NOMO-1 treated with DMSO at 0.1 percent for 48 hours (cell line): ENCODE data around the gene TAF3.
"Not testable (repeated sequence)": the region's sequence is repeated elsewhere in the genome, so short reads cannot be mapped to it uniquely, and the experiment has no call there.

Experiments
- DNase-seq: peaks from one replicate; lab custom pipeline; 2025; ENCODE audit not compliant: unreplicated experiment; lab: John Stamatoyannopoulos, UW

The TAF3 gene

DNA sequence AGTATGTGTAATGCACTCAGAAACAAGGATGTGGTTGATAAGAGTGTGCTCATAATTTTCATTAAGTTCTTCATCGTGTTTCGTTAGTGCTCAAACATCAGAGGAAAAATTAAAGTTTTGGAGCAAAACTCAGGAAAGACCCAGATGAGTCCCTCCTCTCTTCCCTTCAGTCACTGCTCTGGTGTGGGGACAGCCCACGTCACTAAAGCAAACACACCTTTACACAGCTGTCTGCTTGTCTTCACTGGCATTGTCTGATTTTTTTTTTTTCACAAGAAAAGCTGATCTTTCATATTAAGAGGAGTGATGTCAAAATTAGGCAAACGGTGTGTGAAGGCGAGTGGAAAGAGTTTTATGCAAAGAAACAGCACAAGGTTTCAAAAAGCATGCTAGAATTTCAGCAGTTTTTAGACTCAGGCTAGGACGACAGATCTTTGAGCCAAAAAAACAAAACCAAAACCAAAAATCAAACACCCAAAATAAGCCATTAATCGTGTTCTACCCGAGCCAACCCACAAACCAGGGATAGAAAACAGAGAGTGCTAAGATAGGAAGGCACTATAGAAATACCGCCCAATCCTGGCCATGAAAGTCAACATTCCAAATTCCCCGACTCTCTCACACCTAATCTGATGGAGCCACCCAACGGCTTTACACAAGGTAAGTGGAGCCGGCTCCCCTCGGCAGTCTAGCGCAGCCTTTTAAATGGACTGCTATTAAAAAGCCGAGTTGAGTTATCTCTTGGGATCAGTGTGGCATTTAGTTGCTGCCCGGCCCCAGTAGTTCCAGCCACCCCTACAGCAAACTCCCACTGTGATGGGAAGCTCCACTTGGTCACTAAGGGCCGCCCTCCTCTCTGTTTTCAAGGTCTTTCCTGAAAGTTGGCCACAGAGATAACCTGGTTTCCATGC, 208.3 kb downstream of the TAF3 start:
- no peak for DNase-seq

DNA sequence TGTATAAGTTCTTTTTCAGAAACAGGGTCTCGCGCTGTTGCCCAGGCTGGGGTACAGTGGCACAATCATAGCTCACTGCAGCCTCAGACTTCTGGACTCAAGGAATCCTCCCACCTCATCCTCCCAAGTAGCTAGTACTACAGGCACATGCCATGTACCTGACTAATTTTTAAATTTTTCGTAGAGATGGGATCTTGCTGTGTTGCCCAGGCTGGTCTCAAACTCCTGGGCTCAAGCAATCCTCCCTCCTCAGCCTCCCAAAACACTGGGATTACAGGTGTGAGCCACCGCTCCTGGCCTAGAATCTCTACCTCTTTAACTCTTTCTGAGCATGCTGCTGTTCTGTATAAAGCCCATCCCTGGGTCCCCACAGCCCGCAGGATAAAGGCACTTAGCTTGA, 212.9 kb downstream of the TAF3 start:
- DNase-seq, result not testable (repeated sequence)

DNA sequence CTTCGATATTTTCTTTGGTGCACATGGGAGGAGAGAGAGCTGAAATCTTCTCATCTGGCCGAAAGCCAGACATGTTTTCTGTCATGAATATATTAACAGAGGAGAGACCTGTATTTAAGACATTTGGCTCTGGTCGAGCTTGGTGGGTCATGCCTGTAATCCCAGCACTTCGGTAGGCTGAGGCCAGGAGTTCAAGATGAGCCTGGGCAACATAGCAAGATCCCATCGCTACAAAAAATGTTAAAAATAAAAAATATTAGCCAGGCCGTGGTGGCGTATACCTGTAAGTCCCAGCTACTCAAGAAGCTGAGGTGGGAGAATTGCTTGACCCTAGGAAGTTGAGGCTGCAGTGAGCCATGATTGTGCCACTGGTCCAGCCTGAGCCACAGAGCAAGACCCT, 214.3 kb downstream of the TAF3 start:
- DNase-seq, result no peak

DNA sequence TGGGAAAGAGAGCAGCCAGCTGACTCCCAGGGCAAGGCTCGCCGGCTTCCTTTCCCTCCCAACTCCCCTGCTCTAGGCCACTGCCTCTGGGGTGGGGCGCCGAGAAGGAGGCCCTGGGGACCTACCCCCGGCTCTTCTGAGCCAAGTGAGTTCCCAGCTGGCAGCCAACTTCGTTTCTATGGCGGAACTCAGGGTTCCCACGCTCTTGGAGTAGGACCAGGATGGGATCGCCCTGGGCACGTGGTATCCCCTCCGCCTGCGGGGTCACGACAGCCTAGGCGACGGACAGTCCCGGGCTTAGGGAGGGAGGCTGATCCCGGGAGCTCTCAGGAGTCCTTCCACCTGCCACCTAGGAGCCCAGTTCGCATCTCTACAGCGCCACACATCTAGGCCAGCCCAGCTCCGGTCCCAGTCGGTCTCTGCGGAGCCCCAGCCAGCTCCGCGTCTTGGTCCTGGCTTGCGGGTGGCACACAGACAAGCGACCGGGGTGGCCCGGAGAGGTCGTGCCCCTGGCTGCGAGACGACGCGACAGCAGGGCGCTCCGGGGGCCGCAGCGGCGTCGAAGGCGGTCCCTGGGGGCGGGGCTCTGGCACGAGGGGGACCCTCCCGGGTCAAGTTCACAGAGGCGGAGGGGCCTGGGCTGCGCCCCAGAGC, 215.6 kb downstream of the TAF3 start:
- no peak for DNase-seq

DNA sequence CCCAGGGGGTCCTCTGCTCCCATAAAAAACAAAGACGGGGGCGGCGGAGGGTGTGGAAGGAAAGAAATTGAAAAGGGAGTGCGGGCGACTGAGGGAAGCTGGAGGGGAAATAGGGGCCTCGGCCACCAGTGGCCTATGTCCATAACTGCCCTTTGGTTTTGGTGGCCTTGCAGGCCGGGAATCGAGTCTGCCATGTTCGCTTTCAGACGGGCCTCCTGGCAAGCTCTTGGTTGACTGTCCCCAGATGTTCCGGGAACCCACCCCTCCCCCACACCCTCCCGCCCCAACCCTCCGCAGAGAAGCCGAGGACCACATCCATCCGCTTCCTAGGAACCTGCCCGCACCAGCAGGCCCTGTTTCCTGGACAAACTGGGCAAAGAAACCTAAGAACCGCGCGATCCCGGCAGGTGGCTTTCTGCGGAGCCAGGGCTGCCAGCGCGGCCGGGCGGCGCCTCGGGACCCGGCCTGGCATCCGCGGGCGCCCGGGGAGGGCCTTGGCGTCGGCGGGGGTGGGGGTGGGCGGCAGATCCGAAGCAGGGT, 216.2 kb downstream of the TAF3 start:
- DNase-seq, result no peak

DNA sequence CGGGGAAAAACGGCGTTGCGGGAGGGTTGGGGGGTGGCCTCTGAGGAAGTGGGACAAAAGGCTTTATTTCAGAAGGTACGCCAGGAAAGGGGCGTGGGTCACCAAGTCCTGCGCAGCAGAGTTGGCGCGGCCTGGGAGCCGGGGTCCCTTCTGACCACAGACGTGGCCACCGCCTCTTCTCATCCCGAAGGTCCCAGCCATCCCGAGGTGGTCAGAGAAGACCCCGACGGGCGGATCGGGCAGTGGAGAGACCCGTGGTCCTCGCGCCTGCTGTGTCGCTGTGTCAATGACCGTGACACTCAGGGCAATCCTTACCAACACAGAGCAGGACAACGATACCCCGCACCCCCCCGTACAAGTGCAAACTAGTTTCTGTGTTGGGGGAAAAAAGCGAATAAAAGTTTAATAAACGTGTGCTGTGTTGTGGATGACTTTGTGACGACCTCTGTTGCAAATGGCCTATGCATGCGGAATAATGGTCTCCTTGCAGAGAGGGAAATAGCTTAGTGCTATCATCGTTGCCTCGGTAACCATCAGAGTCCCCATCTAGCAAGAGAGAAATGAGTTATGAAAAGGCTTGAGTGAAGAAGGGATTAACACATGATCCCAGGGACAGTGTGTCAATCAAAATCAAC, 216.8 kb downstream of the TAF3 start:
- DNase-seq, result no peak

DNA sequence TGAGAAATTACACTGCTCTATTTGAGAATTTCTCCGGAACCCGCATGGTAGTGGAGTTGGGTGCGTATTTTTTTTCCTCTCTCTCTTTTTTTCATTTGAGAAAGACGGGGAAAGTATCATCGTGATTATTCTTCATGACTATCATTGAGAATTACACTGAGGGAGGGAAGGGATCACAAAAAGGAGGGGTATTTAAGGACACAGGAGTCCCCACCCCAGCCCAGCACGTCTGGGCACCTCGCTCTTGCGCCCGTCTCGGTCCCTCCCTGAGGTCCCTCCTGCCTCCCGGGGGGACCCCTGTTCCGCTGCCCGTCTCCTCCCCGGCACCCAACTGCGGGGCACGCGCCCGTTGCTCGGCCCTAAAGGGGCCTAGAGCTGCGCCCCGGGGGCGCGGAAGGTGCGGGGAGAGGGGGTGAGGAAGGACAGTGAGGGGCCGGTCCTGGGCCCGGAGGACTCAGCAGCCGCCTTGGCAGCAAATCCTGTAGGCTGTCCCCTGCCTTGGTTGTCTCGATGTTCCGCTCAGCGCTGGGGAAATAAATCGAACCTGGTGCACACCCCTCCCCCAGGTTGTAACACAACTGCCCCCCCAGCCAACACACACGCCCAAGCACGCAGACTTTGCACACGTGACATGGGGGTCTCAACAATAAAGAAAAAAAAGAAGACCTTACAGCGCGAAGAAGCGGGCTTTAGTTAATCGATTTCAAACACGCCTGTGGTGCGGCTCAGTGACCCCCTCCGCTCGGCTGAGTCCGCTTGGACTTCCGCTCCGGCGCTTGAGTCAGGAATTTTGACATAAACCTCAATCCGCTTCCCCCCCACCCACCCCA, 217.6 kb downstream of the TAF3 start:
- no peak for DNase-seq

DNA sequence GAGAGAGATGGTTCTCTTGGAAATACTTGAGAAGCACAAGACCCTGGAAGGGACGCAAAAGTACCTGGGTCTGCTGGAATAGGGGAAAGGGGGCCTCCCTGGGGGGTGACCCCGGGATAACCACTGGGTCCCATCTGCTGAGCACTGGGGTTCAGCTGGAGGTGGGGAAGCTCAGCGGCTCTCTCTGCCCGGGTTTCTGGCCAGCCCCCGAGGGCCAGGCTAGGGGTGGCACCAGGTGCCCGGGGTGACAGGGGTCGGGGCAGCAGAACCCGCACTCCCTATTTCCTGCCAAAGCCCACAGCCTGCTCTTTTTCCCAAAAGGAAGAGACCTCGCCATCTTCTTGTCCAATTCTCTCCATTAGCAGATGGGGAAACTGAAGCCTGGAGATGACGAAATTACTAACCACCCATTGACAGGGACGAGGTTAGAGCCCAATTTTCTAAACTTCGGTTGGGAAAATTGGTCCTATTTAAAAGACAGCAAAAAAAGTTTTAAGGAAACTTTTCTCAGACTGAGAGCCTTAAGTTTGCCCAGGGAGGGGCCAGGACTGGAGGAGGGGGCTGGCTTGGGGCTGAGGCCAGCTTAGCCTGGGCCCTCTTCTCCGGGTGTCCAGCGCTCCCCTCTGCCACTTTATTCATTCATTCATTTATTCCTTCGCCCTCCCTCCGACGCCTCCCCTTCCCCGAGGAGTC, 218.3 kb downstream of the TAF3 start:
- no peak for DNase-seq

DNA sequence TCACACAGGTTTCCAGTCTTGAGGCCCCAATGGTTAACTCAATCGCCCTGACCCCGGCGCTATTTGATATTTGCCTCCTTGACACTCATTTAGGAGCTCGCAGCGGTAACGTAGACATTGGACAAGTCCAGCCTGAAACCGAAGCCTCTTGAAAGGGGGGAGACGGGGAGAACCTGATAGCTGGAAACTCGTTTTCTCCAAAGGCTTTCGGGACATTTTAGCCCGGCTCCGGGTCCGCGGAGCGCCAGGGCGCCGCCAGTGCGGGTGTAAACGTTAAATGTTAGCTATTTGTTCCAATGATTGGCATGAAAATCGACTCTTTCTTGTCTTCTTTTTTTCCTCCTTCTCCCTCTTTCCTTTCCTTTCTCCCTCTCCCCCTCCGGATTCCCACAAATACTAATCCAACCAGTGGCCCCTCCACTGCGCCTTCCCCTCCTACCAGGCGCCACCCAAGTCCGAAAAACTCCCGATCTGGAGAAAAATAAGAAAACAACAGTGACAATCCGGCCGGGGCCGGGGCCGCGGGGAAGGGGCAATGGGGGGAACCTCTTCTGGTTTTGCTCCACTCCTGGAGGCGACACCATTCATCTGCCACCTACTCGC, 219.0 kb downstream of the TAF3 start:
- no peak for DNase-seq

DNA sequence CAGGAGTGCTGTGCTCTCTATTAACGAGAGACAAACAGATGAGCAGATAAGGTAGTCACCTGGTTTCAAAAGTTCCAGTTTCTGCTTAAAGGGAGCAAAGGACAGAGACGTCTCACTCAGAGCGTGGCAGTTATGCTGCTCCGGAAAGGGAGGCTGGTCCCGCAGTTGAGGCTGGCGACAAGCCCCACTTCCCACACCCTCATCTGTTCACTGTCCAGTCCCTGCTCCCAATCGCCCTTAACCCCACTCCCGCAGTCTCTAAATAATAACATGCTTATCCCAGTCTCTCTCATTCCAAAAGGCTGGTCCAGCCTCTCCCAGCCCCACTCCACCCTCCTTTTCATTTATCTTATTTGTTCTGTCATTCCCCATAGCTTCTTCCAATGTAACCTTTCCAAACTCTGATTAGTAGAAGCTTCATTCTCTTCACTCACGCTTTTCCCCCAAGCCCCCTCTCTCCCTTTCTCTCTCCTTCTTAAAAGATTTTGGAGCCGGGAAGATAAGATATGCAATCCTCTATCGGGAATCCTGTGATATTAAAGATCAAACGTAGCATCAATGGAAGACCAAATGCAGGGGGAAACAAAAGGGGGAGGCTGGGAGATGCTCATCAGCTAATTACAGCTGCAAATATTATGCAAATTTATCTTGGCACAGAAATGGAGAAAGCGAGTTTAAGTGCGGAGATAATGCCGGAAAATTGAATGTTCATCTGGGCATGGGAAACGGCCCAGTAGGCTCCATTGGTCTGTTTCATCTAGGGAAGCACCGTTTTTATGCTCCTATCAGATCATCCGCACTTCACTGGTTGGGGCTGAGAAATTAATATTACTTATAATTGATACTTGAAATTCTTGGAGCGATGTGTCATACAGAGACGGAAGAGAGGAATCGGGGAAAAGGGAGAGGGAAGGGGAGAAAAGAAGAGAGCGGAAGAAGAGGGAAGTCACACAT, 219.9 kb downstream of the TAF3 start:
- DNase-seq, result no peak

DNA sequence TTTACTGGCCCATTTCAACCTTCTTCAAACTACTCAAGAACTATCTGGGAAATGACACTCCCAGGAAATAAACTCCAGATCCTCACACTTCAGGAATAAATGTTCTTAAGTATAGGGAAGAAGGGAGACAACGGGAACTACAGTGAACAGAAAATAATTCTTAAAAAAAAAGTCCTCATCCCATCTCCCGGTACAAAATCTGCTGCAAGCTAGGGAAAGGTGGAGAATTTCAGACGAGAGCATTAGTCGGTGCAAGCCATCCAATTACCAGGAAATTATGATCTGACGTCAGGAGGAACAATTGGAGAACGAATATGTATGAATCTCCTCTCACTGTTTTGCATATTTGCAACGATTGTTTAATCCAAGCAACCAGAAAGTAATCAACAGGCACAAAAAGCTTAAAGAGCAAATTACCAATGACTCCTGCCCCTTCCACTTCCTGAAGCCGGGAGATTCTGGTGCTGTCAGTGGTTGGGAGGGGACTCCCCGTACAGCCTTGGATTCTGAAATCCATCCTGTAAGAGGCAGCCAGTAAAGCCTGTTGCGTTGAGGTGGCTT, 221.1 kb downstream of the TAF3 start:
- no peak for DNase-seq

DNA sequence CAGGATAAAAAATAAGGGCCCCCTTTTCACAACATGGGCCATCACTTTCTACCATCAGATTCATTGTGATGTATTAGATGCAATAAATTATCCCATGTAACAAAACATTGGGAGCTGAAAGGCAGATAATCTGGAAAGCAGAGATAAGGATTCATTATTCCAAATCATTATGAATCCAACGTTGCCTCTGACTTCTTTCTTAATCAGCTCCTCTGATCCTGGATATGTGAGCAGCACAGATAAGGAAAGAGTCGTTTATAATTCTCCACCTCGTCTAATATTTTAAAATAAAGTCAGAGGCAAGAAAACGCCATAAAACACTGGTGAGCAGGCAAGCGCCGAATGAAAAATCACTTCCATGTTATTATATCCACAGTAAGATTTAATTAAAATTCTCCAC, 222.3 kb downstream of the TAF3 start:
- DNase-seq, result no peak

DNA sequence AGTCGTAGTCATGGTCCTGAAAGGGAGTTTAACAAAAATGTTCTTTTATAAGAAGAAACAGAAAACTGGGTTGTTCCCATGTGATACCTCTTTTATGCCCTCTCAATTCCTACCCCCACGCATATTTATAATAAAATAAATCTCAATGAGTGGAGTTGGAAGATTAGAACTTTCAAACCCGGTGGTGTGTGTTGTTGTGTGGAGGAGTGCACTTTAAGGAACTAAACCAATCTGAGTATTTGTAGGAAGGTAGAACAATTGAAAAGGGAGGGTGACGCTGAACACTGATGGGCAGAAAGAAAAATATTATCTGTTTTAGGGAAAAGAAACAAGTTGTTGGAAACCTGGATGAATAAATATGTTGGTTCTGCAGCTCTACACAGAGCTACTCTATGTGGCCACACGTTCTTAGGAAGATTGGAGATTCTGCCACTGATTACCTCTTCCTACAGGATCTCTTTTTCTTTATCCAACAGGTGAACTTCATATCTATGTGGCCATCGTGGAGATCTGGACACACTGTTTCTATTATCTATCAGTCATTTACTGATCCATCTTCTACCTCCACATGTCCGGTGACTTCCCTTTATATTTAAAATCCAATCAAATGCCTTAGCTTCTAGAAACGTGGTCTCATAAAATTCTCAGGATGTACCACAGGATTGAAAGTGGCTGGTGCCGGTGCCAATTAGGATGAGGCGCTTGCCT, 223.1 kb downstream of the TAF3 start:
- DNase-seq, result no peak

DNA sequence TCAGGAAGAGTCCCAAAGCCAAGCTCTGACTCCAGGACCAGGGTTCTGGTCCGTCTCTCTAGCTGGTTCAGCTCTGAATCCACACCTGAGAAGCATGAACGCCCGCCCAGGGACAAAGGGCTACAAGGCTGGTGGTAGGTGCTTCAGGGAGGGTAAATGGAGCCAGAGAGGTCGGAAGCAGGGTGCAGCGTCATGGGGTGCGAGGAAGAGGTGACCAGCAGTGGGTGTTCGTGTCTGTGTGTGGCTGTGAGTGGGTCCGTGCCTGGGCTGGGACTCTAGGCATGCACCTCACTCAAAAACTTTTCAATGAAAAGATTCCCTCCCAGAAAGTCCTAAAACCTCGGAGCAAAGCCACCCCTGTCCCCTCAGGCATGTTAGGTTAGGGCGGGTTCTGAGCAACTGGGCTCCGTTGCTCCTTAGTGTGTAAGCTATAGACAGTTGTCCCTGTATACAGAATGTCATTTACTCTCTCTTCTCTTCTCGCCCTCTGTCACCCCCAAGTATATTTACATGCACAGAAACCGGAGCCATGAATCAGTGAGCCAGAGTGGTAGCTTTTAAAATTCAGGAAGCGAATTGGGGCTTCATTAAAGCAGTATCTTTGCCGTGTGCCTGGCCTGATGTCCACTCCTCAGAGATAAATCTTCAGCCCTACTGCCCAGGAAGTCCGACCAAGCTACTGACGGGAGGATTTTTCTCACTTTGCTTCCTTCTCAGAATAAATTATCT, 223.9 kb downstream of the TAF3 start:
- DNase-seq, result no peak

DNA sequence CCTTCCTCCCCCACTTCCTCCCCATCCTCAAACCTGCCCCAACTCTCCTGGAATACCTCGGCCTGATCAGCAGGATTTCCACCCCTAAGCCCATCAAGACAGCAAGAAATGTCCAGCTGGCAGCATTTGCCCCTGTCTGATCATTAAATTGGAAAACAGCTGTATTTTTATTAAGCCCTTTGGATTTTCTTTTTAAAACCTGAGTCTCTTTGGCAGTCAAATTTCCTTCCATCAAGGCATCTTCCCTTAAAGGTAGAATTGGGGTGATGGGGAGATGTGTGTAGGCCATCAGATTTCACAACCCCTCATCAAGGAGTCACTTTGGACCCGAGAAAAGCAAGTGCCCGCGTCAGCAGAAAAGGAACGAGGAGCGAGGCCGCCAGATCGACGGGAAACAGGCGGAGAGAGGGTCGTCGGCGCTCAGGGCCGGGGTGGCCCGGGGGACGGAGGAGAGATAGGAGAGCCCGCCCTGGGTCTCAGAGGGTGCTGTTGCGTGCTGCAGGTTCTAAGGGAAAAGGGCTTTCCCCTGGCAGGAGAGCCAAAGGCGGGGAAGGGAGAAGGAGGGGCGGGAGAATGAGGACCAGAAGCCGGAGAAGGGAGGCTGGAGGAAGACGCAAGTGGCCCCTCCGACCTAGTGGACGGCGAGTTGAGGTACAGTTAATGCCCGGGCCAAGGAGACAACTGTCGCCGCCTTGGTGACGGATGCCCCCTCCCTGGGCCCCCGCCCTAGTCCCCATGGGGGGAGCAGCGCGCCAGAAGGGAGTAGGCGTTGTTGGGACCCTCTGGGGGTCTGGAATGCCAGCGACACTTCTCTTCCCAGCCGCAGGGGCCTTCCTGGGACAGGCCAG, 224.6 kb downstream of the TAF3 start:
- no peak for DNase-seq

DNA sequence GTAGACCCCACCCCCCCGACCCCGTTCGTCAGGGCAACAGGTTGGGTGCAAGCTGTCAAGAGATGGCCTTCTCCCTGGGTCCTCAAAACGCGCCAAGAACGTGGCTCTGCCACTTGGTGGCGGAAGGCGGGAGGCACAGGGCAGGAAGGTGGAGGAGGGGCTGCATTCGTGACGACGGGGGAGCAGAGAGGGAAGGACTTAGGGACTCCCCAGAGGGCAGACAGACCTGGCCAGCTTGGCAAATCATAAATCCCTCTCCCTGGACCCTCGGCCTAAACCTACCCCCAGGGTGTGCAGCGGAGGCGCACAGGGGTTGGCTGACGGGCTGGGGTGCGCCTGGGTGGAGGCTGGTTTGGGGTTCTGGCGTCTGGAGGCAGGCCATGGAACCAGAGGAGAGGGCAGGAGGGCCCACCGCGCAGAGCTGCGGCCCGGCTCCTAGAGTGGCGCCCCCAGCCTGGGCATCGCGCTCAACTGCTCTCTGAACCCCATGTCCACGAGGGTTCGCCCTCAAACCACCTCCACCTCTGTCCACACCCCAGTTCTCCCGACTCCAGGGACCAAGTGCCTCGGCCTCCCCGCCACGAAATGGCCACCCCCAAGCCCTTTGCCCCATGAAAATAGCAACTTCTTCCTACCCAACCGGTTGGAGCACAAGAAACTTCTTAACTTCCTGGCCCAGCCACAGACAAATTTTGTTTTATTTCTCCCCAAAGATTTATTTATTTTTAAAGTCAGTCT, 225.4 kb downstream of the TAF3 start:
- DNase-seq, result no peak
